ENCODE data around the gene ATP6V0E2. TPM values are rescaled to one million over a fixed set of nuclear protein-coding genes. Genes with fewer than 3 reads are reported as not detected.

The ATP6V0E2 gene
- total RNA-seq, 4 donors from 2014 or later = 9.3 to 33.6 (median 20.6) TPM

DNA sequence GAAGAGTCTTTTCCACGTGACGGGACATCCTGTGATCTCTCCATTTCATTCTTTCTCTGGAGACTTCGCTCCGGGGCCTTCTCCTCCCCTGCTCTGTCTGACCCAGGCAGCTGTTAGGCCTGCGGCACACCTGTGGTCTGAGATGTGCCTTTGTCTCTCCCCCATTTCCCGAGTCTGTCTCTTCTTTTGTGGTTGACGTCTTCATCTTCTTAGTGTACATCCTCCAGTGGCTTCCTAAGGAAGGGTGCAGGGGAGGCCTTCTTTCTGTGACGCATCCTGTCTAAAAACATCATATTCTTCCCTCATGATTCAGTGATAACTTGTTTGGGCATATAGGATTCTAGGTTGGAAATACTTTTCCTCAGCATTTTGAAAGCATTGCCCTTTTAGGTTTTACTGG lies 17.2 kb upstream of the ATP6V0E2 start:
- intact Hi-C loops (cut with DNase I; ENCODE audit: low total_unique reads) = no loop called here
- TF ChIP-seq, protein P1, sequence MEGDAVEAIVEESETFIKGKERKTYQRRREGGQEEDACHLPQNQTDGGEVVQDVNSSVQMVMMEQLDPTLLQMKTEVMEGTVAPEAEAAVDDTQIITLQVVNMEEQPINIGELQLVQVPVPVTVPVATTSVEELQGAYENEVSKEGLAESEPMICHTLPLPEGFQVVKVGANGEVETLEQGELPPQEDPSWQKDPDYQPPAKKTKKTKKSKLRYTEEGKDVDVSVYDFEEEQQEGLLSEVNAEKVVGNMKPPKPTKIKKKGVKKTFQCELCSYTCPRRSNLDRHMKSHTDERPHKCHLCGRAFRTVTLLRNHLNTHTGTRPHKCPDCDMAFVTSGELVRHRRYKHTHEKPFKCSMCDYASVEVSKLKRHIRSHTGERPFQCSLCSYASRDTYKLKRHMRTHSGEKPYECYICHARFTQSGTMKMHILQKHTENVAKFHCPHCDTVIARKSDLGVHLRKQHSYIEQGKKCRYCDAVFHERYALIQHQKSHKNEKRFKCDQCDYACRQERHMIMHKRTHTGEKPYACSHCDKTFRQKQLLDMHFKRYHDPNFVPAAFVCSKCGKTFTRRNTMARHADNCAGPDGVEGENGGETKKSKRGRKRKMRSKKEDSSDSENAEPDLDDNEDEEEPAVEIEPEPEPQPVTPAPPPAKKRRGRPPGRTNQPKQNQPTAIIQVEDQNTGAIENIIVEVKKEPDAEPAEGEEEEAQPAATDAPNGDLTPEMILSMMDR (IDR thresholded peaks at IDR 0.05) = no peak
- no peak for TF ChIP-seq POLR2A (IDR thresholded peaks at IDR 0.05)
- 86 to 94% methylated on average over 8 of the region's 8 CpGs for WGBS, 2 donors
- DNase-seq (ENCODE audit: low spot score in 2 of 2) = no peak
- no peak overlapping the region for H3K4me3 ChIP-seq (ENCODE audit: low read depth, poor library complexity, severe bottlenecking)

DNA sequence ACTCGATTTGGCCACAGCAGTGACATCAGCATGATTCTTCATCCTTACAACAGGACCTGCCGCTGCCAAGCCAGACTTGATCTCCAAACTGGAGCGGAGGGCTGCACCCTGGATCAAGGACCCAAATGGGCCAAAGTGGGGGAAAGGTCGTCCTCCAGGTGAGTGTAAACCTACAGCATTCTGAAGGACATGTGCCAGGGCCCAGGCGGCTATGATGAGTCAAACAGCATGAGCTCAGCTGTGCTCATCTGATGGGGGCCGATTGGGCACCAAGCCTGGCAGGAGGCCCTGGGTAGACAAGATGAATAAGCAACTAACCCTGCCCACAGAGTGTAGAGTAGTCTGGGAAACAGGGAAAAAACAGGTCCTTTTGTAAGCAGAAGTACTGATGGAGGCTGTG lies 14.4 kb upstream of the ATP6V0E2 start:
- peak in 1 of 2 donors; percentile 56 for DNase-seq (ENCODE audit: low spot score in 2 of 2)
- 94 to 98% methylated on average over 6 of the region's 6 CpGs for WGBS, 2 donors
- intact Hi-C loops (cut with DNase I; ENCODE audit: low total_unique reads) = no loop called here

DNA sequence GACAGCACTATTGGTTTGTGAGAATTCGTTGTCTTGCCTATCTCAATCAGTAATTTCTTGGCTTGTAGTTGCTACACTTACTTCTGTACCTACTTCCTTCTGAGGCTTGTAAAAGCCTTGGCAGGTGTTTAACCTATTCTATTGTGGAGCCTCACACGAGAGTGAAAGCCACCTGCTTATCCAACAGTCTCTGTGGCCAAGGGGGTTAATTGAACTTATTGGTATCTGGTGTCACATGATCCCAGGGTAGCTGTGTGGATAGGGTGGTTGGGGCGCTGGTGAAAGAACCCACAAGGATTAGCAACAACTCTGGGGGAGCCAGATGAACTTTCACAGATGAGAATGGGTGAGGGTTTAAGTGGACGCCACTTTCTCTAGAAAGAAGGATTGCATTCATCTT lies 13.9 kb upstream of the ATP6V0E2 start:
- no peak for DNase-seq (ENCODE audit: low spot score in 2 of 2)
- no peak for TF ChIP-seq POLR2A (IDR thresholded peaks at IDR 0.05)
- TF ChIP-seq, protein P1 (IDR thresholded peaks at IDR 0.05) = no peak
- 92 to 94% methylated on average over 4 of the region's 4 CpGs for WGBS, 2 donors
- no peak overlapping the region for H3K4me3 ChIP-seq (ENCODE audit: low read depth, poor library complexity, severe bottlenecking)
- intact Hi-C loops (cut with DNase I; ENCODE audit: low total_unique reads) = no loop called here

More for the DNA sequence above, 14.4 kb upstream of the ATP6V0E2 start:
- no peak for TF ChIP-seq POLR2A (IDR thresholded peaks at IDR 0.05)
- TF ChIP-seq, protein P1 (IDR thresholded peaks at IDR 0.05) = no peak
- no peak overlapping the region for H3K4me3 ChIP-seq (ENCODE audit: low read depth, poor library complexity, severe bottlenecking)

DNA sequence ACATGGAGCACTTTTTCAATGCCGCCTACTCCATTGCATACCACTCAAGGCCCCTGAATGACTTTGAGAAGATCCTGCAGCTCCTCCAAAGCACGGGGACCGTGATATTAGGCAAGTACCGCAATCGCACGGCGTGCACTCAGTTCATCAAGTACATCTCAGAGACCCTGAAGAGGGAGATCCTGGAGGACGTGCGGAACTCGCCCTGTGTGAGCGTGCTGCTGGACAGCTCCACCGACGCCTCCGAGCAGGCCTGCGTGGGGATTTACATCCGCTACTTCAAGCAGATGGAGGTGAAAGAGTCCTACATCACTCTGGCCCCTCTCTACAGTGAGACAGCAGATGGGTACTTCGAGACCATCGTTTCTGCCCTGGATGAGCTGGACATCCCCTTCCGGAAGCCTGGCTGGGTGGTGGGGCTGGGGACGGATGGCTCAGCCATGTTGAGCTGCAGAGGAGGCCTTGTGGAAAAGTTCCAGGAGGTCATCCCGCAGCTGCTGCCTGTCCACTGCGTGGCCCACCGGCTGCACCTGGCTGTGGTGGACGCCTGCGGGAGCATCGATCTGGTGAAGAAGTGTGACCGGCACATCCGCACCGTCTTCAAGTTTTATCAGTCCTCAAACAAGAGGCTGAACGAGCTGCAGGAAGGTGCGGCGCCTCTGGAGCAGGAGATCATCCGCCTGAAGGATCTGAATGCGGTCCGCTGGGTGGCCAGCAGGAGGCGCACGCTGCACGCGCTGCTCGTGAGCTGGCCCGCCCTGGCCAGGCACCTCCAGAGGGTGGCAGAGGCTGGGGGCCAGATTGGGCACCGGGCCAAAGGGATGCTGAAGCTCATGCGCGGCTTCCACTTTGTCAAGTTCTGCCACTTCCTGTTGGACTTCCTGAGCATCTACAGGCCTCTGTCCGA lies 12.7 kb upstream of the ATP6V0E2 start:
- WGBS, 2 donors = 89% methylated on average over 45 of the region's 45 CpGs
- H3K4me3 ChIP-seq (ENCODE audit: low read depth, poor library complexity, severe bottlenecking) = no peak overlapping the region
- DNase-seq (ENCODE audit: low spot score in 2 of 2) = peak in 1 of 2 donors; percentile 80
- intact Hi-C loops (cut with DNase I; ENCODE audit: low total_unique reads) = no loop called here
- TF ChIP-seq POLR2A (IDR thresholded peaks at IDR 0.05) = no peak
- TF ChIP-seq, protein P1 (IDR thresholded peaks at IDR 0.05) = no peak

DNA sequence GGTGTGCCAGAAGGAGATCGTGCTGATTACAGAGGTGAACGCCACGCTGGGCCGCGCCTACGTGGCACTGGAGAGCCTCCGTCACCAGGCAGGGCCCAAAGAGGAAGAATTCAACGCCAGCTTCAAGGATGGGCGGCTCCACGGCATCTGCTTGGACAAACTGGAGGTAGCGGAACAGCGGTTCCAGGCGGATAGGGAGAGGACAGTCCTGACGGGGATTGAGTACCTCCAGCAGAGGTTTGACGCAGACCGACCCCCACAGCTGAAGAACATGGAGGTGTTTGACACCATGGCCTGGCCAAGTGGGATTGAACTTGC lies 12.1 kb upstream of the ATP6V0E2 start:
- intact Hi-C loops (cut with DNase I; ENCODE audit: low total_unique reads) = no loop called here
- TF ChIP-seq, protein P1 (IDR thresholded peaks at IDR 0.05) = no peak
- no peak for TF ChIP-seq POLR2A (IDR thresholded peaks at IDR 0.05)
- H3K4me3 ChIP-seq (ENCODE audit: low read depth, poor library complexity, severe bottlenecking) = no peak overlapping the region
- 95 to 96% methylated on average over 16 of the region's 16 CpGs for whole genome bisulfite sequencing, 2 donors
- DNase-seq (ENCODE audit: low spot score in 2 of 2) = peak in 1 of 2 donors; percentile 74

Measured in lower leg skin (tissue), 4 donors.